Activated naive CD4-positive, alpha-beta T cell treated with anti-CD3 and anti-CD28 coated beads, Interleukin-2, amount 50 U/mL, for 24 hours (primary cell): ENCODE data around the gene EIF4H.
"Not testable (repeated sequence)": the region's sequence is repeated elsewhere in the genome, so short reads cannot be mapped to it uniquely, and the experiment has no call there.

Experiments
- H3K27ac Mint-ChIP-seq: one replicate; pipeline ENCODE4 v1.8.0; 2021; ENCODE audit warnings: mild to moderate bottlenecking, mixed read lengths
- H3K27me3 Mint-ChIP-seq: one replicate; pipeline ENCODE4 v1.8.0; 2021; ENCODE audit warnings: mixed read lengths
- H3K36me3 Mint-ChIP-seq: one replicate; pipeline ENCODE4 v1.8.0; 2021; ENCODE audit warnings: mixed read lengths
- H3K4me1 Mint-ChIP-seq: one replicate; pipeline ENCODE4 v1.8.0; 2021; ENCODE audit warnings: mixed read lengths
- H3K4me3 Mint-ChIP-seq: one replicate; pipeline ENCODE4 v1.8.0; 2021; ENCODE audit warnings: mild to moderate bottlenecking, mixed read lengths
- H3K9me3 Mint-ChIP-seq: one replicate; pipeline ENCODE4 v1.8.0; 2021; ENCODE audit warnings: mixed read lengths

EIF4H gene

GRCh38 chr7:74185016-74185415, 10.9 kb downstream of the EIF4H start:
- Mint-ChIP-seq H3K27ac (no peak overlapping the region), H3K4me3 (peak overlapping the region; percentile 47), H3K4me1 (peaks cover 86% of the 10 kb centered on the region), H3K27me3 (no peaks in the 10 kb centered on the region), H3K9me3 (no peaks in the 10 kb centered on the region), H3K36me3 (peaks cover 7% of the 10 kb centered on the region)

DNA sequence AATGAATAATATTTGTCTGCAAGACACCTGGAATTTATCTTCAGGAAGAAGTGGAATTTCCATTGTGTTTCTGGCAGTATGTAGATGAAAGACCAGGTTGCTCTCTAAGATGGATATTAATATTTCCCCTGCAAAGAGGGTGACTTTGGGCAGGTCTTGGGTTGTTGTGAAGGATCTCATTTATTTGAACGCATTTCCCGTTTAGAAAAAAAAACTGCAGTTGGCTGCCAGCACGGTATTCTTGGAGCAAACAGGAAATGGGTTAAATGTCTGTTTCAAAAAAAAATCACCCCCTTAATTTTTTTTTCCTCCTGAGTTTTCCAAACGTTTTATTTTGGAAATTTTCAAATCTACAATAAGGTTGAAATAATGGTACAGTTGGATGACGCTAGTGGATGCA, 11.5 kb downstream of the EIF4H start:
- peak overlapping the region; percentile 66 for H3K4me3 Mint-ChIP-seq
- H3K36me3 Mint-ChIP-seq: peaks cover 7% of the 10 kb centered on the region
- H3K9me3 Mint-ChIP-seq: no peaks in the 10 kb centered on the region
- no peak overlapping the region for H3K27ac Mint-ChIP-seq
- peaks cover 80% of the 10 kb centered on the region for H3K4me1 Mint-ChIP-seq
- H3K27me3 Mint-ChIP-seq: no peaks in the 10 kb centered on the region

DNA sequence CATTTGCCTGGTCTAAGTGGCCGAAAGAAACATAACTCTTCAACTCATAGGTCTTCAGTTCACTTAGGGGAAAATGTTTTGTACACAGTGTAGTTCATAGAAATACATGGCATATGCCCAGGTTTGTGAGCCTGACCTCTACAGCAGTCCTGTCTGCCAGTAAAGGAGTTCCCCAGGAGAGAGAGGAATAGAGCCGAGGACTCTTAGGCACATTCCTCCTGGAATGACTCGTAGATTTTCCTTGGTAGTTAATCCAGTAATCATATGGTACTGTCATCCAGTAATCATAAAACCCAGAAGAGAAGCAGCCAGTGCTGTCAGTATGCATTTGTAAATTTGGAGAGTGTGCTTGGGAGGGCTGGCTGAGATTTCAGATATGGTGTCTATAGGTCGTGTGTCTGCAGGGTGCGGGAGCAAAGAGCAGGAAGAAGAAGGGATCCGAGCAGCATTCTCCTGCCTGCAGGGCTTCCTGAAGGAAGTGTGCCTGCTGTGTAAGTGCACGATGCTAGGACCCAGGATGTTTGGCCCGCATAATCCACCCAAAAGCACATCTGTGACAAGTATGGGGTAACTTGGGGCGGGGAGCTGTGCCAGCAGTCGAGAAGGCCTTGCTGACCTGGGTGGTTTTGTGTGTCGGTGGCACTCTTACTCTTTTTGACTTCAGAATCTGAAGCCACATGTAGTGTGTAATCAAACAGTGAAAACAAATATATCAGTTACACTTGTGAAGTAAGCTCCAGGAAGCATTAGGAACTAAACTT, 13.9 kb downstream of the EIF4H start:
- Mint-ChIP-seq H3K4me3 (no peak overlapping the region), H3K4me1 (peaks cover 57% of the 10 kb centered on the region)

GRCh38 chr7:74190259-74190658, 16.1 kb downstream of the EIF4H start:
- H3K27ac Mint-ChIP-seq: no peak overlapping the region

More for the DNA sequence above, 13.9 kb downstream of the EIF4H start:
- Mint-ChIP-seq H3K36me3 (peaks cover 9% of the 10 kb centered on the region), H3K9me3 (no peaks in the 10 kb centered on the region), H3K27ac (peak overlapping the region; percentile 72), H3K27me3 (no peaks in the 10 kb centered on the region)

DNA sequence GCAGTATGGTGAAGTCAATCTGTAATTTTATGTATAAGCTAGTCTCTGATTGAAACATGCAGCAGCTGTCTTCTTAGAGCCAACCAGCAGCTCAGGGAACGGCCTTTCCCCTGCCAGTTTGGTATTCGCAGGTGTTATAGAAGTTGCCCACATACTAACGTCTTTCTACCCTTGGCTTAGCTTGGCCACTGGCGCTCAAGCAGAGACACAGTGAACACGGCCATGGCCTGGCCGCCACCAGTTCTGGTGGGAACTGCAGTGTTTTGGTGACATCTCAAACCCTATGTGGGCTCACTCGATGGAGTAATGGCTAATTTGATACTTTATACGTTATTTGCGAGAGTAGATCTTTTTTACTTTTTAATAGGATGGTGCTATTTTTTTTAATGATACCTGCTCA, 17.1 kb downstream of the EIF4H start:
- H3K4me1 Mint-ChIP-seq: peaks cover 28% of the 10 kb centered on the region
- H3K4me3 Mint-ChIP-seq: no peak overlapping the region
- no peaks in the 10 kb centered on the region for H3K27me3 Mint-ChIP-seq
- H3K9me3 Mint-ChIP-seq: no peaks in the 10 kb centered on the region
- H3K36me3 Mint-ChIP-seq: peaks cover 8% of the 10 kb centered on the region
- H3K27ac Mint-ChIP-seq: no peak overlapping the region

More at GRCh38 chr7:74190259-74190658, 16.1 kb downstream of the EIF4H start:
- Mint-ChIP-seq H3K27me3 (no peaks in the 10 kb centered on the region), H3K9me3 (no peaks in the 10 kb centered on the region), H3K4me1 (peaks cover 36% of the 10 kb centered on the region), H3K4me3 (no peak overlapping the region), H3K36me3 (peaks cover 9% of the 10 kb centered on the region)

DNA sequence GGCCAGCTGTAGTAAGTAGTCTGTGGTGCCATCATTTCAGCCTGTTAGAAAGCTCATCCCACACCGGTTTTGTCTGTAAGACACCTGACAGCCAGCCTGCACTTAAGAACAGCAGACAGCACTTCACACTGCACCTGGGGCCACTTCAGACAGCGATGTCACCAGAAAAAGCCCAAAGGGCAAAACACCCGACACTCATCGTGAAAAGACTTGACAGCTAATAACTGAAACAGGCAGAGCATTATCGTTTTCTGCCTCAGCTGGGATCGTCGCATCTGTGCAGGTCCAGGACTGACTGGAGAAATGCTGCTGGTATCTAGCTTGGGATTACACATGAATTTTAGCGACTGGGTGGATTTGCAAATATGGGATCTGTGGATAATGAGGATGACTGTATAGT, 18.9 kb downstream of the EIF4H start:
- Mint-ChIP-seq H3K9me3 (no peaks in the 10 kb centered on the region), H3K27ac (no peak overlapping the region), H3K36me3 (peaks cover 8% of the 10 kb centered on the region), H3K27me3 (no peaks in the 10 kb centered on the region), H3K4me3 (no peak overlapping the region), H3K4me1 (peaks cover 10% of the 10 kb centered on the region)

DNA sequence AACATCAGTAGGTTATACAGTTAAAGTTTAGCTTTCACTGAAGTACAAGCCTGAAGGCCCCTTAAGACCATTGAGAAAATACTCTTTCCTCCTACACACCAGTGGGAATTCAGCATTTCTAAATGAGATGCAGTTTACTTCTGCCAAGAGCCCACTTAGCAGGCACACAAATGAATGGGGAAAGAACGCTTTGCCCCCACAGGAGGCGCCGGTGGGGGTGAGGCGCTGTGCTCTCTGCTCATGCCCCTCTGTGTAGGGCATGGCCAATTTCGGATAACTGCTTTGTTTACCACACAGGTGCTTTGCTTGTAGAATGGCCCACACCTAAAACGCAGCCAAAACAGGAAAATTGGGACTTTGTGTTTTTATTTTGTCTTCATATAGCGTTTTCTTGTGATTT, 19.8 kb downstream of the EIF4H start:
- Mint-ChIP-seq H3K9me3 (no peaks in the 10 kb centered on the region), H3K4me1 (peaks cover 1% of the 10 kb centered on the region), H3K27ac (no peak overlapping the region), H3K36me3 (peaks cover 5% of the 10 kb centered on the region), H3K4me3 (no peak overlapping the region), H3K27me3 (no peaks in the 10 kb centered on the region)

DNA sequence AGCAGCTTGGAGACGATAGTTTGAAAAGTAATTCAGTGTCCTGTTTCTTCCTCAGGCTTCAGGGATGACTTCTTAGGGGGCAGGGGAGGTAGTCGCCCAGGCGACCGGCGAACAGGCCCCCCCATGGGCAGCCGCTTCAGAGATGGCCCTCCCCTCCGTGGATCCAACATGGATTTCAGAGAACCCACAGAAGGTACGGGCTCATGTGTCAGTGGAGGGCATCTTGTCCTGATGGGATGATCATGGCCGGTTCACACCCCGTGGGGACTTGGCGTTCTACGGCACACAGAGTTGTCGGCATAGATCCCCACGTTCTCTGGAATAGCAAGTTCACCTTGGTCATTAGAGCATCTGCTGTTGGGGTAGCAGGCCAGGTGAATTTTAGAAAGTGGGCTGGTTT, 20.5 kb downstream of the EIF4H start:
- H3K9me3 Mint-ChIP-seq: no peaks in the 10 kb centered on the region
- no peaks in the 10 kb centered on the region for H3K27me3 Mint-ChIP-seq
- peaks cover 2% of the 10 kb centered on the region for H3K36me3 Mint-ChIP-seq
- H3K4me1 Mint-ChIP-seq: no peaks in the 10 kb centered on the region
- H3K27ac Mint-ChIP-seq: peak overlapping the region; percentile 23
- no peak overlapping the region for H3K4me3 Mint-ChIP-seq

GRCh38 chr7:74195139-74195860, 21.1 kb downstream of the EIF4H start:
- not testable (repeated sequence) for H3K36me3 Mint-ChIP-seq, H3K27me3 Mint-ChIP-seq, H3K4me3 Mint-ChIP-seq, H3K9me3 Mint-ChIP-seq, H3K4me1 Mint-ChIP-seq
- H3K27ac Mint-ChIP-seq: peak overlapping the region; percentile 23

DNA sequence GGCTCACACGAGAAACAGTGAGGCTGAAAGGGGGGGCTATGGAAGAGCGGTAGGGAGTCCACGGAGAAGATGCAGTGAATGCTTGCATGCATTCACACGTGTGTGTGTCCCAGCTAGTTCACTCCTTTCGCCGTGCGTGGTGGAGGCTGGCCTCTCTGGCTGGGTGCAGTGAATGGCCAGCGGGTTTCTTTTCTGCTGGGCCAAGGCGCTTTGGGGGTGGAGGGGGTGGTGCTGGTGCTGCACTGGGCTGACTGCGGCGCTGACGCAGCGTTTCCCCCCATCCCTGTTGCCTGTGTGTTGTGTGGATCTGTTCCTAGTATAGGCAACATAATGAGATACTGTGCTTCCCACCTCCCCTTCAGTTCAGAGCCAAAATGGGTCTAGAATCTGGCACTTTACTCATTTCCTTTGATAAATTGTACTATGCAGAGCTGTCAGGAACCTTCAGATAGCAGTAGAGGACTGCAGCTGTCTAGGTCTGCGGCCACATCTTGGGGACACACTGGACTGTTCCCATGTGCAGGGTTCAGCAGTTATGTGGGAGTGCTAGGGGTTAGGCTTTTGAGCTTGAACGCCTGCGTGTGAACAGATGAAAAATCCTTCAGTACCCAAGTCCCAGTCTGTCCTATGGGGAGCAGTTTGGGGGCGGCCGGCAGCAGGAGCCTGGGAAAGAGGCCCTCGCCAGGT, 22.0 kb downstream of the EIF4H start:
- not testable (repeated sequence) for H3K4me3 Mint-ChIP-seq, H3K27me3 Mint-ChIP-seq, H3K4me1 Mint-ChIP-seq, H3K36me3 Mint-ChIP-seq, H3K9me3 Mint-ChIP-seq
- peak overlapping the region; percentile 14 for H3K27ac Mint-ChIP-seq

DNA sequence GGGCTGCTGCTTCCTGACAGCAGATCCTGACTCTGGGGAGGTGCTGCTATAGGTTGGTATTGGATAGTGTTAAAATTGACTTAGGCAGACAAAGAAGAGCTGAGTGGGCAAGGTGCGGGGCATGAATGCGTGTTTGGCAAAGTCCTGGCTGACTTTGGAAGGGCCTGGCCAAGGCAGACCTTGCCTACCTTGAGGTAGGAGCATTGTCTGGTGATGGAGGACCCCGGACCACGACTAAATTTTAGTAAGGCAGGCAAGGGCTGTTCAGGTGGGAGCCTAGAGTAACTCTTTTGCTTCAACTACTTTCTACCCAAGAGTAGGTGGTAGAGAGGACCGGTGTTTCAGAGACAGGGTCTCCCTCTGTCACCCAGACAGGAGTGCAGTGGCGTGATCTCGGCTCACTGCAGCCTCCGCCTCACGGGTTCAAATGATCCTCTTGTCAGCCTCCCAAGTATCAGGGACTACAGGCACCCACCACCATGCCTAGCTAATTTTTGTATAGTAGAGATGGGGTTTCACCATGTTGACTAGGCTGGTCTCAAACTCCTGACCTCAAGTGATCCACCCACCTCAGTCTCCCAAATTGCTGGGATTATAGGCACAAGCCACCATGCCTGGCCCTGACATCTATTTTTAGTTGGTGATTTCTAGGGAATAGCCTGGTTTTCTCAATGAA, 23.4 kb downstream of the EIF4H start:
- Mint-ChIP-seq H3K4me3 (no peak overlapping the region), H3K4me1 (peaks cover under 1% of the 10 kb centered on the region), H3K9me3 (no peaks in the 10 kb centered on the region), H3K27ac (no peak overlapping the region), H3K27me3 (no peaks in the 10 kb centered on the region), H3K36me3 (no peaks in the 10 kb centered on the region)

DNA sequence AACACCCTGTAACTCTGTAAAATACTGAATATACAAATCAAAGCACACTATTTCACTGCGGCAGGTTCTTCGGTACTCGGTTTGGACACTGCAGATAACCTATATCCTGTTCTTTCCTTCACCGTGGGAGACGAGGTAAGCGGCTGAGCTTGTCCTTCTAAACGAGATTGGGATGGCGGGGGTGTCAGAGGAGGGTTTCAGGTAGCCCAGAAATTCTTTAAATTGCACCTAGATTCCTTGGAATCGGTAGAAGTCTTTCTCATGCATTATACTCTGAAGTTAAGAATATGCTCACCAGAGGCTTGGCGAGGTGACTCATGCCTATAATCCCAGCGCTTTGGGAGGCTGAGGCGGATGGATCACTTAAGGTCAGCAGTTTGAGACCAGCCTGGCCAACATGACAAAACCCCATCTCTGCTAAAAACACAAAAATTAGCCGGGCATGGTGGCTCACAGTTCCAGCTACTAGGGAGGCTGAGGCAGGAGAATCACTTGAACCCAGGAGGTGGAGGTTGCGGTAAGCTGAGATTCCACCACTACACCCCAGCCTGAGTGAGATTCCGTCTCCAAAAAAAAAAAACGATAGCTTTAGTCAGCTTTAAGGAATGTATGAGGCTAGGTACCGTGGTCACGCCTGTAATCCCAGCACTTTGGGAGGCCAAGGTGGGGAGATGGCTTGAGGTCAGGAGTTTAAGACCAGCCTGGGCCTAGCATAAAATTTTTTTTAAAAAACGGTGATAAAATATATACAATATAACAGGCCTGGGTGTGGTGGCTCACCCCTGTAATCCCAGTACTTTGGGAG, 25.6 kb downstream of the EIF4H start:
- Mint-ChIP-seq H3K4me1 (peaks cover 11% of the 10 kb centered on the region), H3K27ac (peak overlapping the region; percentile 1), H3K36me3 (no peaks in the 10 kb centered on the region), H3K27me3 (no peaks in the 10 kb centered on the region), H3K4me3 (no peak overlapping the region), H3K9me3 (no peaks in the 10 kb centered on the region)

GRCh38 chr7:74202841-74203556, 28.8 kb downstream of the EIF4H start:
- Mint-ChIP-seq H3K4me3 (no peak overlapping the region), H3K9me3 (no peaks in the 10 kb centered on the region), H3K36me3 (no peaks in the 10 kb centered on the region), H3K4me1 (peaks cover 11% of the 10 kb centered on the region), H3K27me3 (peaks cover 1% of the 10 kb centered on the region), H3K27ac (peak overlapping the region; percentile 12)

GRCh38 chr7:74203956-74204618, 29.9 kb downstream of the EIF4H start:
- Mint-ChIP-seq H3K4me3 (no peak overlapping the region), H3K36me3 (no peaks in the 10 kb centered on the region), H3K4me1 (peaks cover 12% of the 10 kb centered on the region), H3K27me3 (peaks cover 1% of the 10 kb centered on the region), H3K27ac (no peak overlapping the region), H3K9me3 (no peaks in the 10 kb centered on the region)
